IMR-90 (cell line): ENCODE measurements around the gene ZNF563. TPM values are rescaled to one million over a fixed set of nuclear protein-coding genes. Genes with fewer than 3 reads are reported as not detected.

Experiments used
- POLR2A ChIP-seq: IDR thresholded peaks from 2 replicates; pipeline ENCODE4 v1.6.1; 2012; ENCODE audit warnings: mild to moderate bottlenecking, low read depth, low read length
- RCOR1 ChIP-seq: IDR thresholded peaks from 2 replicates; pipeline ENCODE4 v1.6.1; 2012; ENCODE audit warnings: mild to moderate bottlenecking, low read length, improper control_type of control experiment; ENCODE audit not compliant: insufficient replicate concordance
- polyA plus RNA-seq, 3 experiments: library from polyadenylated mRNA; depleted of rRNA; stranded (reverse); fragments of >200 nt; gene quantifications; 2 replicates each; pipeline ENCODE4 v1.2.3, GENCODE V29; 2012; ENCODE audit warnings: low replicate concordance in 1 of 3
- total RNA-seq: library from RNA; depleted of rRNA; stranded (reverse); fragments of >200 nt; gene quantifications from 2 replicates; pipeline ENCODE4 v1.2.3, GENCODE V29; 2012
- TF ChIP-seq, protein P1 (sequence below): fragments of 150-350 bp; IDR thresholded peaks from 2 replicates; pipeline ENCODE4 v1.6.1; 2017; ENCODE audit warnings: mild to moderate bottlenecking, antibody characterized with exemption, low read length, low read depth

The ZNF563 gene
- total and polyA plus RNA-seq, 2 of the 4 experiments (the other 2 are of a cell fraction), result 1.3 to 2.0 TPM

GRCh38 chr19:12365236-12366162 is 32.1 kb upstream of the ZNF563 start, which contains the start of gene ZNF442 (continued):
- TF ChIP-seq RCOR1, result no peak
- TF ChIP-seq POLR2A, result peak; percentile 79
- TF ChIP-seq, protein P1, sequence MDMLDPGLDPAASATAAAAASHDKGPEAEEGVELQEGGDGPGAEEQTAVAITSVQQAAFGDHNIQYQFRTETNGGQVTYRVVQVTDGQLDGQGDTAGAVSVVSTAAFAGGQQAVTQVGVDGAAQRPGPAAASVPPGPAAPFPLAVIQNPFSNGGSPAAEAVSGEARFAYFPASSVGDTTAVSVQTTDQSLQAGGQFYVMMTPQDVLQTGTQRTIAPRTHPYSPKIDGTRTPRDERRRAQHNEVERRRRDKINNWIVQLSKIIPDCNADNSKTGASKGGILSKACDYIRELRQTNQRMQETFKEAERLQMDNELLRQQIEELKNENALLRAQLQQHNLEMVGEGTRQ, result no peak
